Activated T-cell treated with anti-CD3 and anti-CD28 coated beads for 24 hours (primary cell): ENCODE results near the gene RASGRF1.

ENCODE experiments used
- DNase-seq: peaks from one replicate; pipeline ENCODE4 v3.0.0-alpha.2; 2020; ENCODE audit warnings: low read depth

The RASGRF1 gene

DNA sequence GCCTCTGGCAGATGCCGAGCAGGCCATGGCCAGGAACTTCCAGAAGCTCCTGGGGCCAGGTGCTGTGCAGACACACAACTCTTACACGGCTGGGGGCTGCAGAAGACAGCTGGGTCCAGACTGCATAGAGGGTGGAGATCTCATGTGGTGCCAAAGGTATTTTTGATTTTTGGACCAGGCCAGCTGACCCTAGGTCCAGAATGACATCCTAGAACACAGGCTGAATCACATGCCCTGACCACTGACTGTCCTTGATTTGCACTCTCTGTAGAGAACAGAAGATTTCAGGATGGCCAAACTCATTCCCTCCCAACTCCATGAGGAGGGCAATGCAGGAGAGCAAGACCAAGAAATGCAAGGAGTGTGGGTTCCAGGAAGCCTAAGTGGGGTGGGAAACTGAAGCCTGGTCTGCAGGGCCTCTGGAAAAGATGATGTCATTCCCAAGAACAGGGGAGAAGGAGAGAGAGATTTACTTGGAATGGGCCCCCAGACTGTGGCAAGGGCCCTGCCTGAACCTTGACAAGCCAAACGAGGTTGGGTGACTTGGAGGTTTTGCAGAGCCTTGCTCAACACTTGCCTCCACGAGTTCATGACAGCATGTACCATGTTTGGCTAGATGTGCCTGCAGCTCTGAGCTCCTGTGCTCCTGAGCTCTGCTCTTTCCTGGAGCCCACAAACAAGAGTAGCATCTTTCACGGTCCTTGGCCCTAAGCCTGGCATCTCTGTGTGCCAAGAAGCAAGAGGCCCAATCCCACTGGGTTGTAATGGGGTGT is 107.2 kb downstream of the RASGRF1 start:
- DNase-seq: no peak

DNA sequence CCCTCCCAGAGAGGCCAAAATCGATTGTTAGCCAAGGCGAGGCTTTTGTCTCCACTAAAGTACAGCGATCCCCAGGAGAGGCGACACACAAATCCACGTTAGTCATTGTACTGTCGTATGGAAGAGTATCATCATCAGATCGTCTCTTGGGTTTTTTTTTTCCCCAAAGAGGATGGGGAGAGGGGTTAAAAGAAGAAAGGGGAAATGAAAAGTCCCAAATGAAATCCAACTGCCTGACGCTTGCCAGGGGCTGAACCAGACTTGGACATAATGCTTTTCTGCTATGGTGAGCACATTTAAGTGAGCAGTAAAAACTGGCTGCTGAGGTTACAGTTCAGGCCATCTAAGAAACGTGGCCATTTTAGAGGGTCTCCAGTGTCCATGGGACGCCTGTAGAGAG is 107.8 kb downstream of the RASGRF1 start:
- no peak for DNase-seq

DNA sequence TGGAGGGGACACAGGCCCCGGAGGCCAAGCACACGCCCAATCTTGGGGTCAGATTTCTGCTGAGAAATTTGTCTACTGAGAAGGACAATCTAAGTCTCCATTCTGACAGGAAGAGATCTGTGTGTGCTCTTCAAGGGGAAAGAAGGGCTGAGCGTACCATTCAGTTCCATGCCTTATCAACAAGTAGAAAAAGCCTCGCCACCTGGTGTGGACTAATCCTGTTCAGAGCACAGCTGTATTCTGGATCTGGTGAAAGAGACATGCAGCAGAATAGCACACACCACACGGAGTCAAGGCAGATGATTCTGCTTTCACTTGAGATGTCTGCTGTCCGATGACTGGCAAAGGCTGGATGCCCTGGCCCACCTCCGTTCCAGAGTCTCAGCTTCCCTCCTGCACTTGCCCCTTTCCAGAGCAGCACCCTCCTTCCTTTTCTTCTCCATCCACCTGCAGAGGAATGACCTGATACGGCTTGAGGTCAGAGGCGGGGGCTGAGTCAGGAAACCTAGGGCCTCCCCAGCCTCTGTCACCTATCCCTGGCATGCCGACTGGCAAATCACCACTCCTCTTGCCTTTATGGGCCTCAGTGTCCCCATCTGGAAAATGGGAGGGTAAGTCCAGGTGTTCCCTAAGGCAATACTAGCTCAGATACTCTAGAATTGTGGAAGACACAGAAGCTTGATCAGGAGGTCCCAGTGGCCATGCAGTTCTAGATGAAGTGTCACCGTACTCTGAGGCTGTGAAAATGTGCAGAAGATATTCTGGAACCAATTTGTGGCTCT is 108.9 kb downstream of the RASGRF1 start:
- no peak for DNase-seq

DNA sequence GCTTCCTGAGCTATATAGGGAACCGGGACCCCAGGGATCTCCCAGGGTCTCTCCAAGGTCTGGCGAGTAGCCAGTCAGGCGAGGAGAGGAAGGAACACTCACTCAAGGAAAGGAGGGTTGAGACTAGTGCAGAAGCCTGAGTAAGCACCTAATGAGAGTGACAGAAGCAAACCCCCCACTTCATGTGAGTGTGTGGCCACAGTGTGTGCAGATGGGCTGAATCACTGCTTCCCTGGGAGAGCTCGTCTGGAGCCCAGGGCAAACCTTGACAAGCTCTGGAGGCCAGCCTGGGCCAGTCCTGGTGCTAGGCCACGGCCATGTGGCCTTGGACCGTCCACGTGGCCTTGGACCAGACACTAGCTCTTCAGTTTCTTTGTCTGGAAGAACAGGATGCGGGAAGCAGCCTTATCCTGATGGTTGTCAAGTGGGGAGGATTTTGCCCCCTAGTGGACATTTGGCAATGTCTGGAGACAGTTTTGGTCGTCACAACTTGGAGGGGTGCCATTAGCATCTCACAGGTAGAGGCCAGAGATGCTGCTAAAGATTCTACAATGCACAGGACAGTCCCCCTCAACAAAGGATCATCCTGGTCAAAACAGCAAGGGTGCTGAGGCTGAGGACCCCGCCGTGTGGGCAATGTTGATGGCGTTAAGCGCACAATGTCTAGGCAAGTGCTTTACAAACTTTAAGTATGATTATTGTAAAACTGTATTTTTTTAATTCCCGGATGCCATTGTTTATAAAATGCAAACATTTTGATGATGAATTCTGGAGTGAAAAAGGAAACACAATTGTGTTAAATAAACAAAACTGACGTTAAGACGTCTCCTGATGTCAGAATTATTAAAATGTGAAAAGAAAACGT is 110.9 kb downstream of the RASGRF1 start:
- no peak for DNase-seq

DNA sequence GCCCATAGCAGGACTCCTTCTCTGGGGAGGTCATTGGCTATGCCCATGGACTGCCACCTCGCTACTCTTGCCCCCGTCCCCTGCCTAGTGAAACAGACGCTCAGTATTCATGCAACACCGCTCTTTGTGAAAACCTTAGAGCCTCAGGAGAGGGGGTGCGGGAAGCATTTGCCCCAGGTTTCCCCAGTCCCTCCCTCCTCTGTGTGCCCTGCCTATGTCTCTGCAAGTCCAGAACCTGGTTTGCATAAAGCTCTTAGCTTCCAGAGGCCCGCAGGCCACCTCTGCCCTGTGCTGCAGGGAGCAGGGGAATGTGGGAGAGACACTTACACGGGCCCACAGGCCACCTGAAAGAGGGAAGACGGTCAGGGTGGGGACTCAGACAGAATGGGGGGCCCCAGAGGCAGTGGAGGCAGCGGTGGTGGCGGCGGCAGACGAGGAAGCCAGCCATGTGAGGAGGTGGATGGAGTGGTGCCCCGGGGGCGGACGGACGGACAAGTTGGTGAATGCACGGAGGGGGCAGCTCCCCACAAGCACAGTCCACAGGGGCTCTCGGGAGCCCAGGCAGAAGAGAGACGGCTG is 111.9 kb downstream of the RASGRF1 start:
- no peak for DNase-seq

DNA sequence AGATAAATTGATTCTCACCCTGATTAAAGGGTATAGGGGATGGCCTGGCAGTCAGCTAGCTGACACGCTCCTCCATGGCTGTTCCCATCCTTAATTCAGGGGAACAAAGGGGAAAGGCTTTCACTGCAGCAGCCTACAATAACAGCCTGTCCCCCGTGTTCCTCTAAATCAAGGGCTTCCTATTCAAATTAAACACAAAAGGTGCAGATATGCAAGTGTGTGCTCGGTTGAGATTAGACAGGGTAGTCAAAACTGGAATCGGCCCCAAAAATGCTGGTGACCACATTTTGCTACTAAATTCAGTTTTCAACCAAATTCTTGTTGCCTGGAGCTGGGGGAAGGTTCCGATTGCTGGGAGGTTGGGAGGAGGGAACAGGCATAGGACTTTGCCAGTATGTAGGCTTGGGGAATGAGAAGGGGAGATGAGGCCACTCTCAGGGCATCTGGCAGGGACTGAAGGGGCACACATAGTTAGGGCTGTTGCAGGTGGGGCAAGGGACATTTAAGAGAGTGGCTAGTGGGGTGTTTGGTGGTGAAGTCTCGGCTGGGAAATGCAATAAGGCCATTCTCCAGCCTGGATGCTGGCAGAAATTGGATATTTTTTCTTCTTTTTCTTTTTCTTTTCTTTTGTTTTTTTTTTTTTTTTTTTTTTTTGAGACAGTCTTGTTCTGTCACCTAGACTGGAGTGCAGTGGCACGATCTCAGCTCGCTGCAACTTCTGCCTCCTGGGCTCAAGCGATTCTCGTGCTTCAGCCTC is 112.8 kb downstream of the RASGRF1 start:
- DNase-seq: no peak

DNA sequence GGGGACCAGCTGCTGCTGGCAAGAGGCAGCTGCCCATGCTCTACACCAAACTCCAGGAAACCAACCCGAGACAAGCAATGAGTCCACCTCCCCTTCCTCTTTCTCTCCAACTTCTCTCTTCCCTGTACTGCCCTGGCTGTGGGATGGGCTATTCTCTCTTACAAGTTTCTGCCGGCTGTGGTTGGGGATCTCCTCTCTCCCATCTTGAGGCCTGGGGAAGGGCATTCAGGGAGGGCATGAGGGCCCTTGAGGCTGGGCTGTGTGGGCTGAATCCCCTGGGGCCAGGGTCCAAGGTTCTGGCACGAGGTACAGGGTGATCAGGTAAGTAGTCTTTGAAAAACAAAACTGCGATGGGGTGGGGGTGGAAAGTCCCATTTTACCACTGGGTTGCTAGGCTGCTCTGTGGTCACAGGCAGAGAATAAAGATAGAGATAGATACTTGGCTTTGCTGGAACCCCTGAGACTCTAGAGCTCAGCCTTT is 113.4 kb downstream of the RASGRF1 start:
- DNase-seq: no peak

DNA sequence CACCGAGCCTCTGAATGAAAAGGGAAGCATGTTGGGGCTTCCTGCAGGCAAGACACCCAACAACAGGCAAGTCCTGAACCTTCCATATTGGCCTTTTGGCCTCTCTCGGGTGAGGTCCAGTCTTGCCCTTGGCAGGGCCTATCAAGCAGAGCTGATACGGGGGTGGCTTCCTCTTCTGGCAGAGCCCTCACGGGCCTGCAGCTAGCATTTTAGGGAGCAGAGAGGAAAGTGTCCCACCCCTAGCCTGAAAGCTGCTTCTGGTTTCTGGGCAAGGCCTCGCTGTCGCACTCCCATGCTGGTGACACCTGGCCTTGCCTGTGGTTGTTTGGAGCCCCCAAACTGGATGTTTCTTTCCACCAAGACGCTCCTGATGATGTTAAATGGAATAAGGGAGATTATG is 113.9 kb downstream of the RASGRF1 start:
- DNase-seq: no peak

DNA sequence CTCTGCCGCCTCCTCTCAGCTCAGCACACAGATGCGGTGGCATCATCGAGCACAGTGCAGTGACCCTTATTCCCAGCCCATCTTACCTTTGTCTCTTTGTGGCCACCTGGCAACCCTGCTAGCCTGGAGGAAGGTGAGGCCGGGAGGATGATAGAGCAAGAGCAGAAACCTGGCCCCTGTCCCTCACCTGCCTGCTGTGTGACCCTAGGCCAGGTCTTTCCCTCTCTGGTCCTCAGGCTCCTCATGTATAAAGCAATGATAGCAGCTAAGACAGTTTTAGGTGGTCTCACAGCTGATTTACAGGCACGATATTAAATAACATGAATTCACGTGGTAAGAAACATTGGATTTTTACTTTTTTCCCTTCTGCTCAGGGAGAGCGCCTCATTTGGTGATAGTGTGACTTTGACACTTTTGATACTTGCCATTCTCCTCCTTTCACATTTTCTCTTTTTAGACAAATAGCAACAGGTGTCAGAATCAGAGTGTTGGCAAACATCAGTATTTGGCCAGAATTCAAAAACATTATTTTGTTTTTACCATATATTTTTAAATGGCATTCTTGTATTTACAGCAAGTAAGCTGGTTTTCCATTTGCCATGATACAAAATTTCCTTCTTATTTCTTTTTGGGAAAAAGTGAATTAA is 116.2 kb downstream of the RASGRF1 start:
- no peak for DNase-seq

DNA sequence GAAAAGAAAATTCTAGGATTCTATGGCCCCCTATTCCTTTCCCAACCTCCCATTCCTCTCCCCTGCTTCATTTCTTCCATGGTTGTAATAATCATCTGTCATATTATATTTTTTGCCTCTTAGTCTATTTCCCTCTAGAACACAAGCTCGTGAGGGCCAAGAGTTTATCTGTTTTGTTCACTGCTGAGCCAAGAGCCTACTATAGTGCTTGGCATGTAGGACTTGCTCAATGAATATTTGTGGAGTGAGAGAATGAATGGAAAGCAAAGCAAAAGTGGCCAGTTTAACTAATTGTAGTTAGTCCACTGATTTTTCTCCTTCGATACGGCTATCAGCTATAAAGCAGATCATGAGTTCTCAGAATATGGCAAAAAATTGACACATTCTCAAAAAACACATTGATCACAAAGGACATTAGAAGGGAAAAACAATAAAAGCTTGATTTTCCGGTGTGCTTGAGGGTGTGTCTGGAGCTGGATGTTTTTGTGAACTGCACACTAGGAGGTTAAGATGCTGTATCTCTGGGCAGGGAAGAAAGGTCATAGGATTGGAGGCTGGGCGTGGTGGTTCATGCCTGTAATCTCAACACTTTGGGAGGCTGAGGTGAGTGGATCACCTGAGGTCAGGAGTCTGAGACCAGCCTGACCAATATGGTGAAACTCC is 120.8 kb downstream of the RASGRF1 start:
- DNase-seq: no peak

DNA sequence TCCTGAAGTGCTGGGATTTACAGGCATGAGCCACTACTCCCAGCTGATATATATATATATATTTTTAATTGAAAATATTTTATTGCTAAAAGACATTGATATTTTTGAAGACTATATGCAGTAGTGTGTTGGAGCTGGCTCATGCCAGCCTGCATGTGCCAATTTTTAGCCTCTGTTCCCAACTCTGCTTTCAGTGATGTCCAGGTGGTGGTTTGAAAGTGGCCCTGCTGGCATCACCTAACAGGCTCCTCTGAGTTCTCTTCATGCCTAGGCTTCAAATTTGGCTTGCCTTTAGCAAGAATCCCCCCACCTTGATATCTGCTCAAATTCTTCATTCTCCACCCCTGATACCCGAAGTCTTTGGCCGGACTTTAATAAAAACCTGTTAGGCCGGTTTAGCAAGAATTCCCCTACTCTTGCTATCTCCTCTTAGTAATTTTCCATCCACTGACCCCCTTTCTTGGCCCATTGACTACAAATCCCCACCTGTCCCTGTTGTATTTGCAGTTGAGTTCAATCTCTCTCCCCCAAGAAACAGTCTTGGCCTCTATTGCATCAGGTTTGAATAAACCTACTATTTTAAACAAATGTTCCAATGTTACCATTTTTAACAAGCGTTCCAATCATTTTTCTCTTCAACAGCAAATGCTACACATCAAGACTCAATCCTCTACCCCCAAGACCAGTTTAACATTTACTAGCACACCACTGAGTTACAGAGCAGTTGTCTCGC is 121.9 kb downstream of the RASGRF1 start:
- no peak for DNase-seq

DNA sequence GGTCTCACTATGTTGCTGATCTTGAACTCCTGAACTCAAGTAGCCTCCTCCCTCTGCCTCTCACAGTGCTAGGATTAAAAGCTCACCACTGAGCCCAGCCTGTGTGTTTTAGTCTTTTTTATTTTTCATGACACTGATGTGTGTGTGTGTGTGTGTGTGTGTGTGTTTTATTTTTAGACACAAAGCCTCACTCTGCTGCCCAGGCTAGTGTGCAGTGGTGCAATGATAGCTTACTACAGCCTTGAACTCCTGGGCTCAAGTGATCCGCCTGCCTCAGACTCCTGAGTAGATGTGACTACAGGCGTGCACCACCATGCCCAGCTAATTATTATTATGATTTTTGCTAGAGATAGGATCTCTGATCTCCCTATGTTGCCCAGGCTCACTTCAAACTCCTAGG is 122.5 kb downstream of the RASGRF1 start:
- DNase-seq: no peak

DNA sequence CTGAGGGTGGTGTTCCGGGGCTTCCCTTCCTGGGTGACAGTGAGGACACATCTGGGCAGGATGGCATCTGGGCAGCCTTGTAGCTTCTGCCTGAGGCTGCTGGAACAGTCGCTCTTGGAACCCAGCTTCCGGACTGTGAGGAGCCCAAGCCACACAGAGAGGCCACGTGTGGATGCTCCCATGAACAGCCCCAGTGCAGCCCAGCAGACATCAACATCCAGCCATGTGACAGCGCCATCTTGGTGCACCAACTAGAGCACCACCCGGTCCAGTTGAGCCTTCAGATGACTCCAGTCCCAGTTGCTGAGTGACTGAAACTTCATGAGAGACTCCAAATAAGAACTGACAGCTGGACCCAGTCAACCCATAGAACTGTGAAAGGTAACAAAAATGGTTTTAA is 130.3 kb downstream of the RASGRF1 start:
- no peak for DNase-seq

DNA sequence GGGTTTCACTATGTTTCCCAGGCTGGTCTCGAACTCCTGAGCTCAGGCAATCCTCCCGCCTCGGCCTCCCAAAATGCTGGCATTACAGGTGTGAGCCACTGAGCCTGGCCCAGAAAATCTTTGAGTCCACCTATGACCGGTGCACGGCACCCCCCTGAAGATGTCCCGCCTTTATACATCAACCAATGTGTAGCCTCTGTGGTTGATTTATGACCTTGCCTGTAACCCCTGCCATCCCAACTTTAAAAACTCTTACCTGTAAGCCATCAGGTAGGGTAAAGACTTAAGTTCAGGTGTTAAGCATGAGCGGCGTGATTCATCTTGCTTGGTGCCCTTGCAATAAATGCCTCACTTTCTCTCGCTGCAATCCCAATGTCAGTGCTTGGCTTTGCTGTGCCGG is 131.2 kb downstream of the RASGRF1 start:
- DNase-seq: no peak

DNA sequence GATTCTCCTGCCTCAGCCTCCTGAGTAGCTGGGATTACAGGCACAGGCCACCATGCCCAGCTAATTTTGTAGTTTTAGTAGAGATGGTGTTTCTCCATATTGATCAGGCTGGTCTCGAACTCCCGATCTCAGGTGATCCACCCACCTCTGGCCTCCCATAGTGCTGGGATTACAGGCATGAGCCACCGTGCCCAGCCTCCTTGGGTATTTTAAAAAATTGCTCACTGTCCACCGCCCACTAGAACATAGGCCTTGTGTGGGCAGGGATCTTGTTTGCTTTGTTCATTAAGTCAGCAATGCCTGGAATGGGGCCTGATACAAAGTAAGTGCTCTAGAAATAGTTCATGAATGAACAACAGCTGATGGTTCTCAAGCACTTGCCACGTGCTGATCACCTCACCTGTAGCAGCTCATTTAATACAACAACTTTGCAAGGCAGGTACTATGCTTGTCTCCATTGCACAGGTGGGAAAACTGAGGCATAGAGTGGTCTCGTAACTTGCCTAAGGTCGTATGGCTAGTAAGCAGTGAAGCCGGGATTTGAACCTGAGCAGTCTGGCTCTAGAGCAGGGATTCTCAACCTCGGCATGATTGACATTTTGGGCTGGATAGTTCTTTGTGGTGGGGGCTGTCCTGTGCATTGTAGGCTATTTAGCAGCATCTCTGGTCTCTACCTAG is 133.0 kb downstream of the RASGRF1 start:
- DNase-seq: no peak

DNA sequence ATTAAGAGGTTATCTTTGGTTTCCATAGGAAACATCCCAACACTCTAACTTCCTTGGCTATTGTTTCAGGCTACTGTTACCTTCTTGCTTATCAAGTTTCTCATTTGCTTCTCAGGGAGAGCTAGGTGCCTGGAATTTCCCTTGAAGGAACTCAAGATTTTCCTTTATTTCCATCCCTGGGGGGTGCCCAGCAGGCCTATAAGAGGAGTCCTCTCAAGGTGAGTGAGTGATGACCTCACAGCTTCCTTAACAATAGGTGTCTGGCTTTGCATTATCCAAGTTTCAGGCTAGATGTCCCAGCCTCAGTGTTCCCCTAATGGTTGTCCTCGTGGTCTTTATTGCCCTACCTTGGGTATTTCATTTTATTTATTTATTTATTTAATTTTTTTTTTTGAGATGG is 133.6 kb downstream of the RASGRF1 start:
- DNase-seq: no peak

DNA sequence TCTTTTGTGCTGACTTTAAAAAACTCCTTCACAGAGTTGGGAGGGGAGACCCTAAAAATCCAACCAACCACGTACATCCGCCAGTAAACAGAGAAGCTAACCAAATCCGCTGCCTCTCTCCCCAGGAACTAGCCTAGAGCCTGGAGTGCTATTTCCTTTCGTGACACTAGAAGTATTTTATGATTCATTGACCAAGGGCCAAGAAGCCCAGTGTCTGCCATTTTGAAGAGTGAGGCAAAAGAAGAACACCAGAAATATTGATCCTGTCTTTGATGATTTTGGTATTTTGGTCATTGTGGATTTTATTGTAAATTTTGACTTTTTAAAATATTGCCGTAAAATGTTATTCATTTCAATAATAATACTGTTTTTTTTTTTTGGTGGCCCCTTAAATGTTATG is 135.2 kb downstream of the RASGRF1 start:
- no peak for DNase-seq

DNA sequence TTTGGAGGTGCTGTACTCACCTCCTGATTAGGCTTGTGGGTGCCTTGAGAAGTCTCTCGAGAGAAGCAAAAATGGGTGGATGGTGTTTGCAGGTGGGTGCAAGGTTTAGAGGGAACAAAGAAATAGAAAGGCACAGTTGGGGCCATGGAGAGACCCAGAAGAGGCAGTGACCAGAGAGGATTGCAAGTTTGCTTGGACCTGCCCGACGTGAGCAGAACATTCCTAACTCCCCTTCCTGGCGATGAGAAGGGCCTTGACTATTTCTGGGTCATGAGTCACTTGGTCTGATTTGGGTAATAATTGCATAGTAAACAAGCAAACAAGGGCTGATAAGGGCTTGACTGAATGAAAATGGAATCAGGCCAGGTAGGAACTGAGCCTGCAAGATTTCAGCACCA is 138.7 kb downstream of the RASGRF1 start:
- DNase-seq: no peak
